ENCODE measurements around the gene CA11.
A peak's percentile ranks its signal among the peaks of the same experiment; 100 is the strongest.

Gene CA11

GRCh38 chr19:48628486-48629296, 17.3 kb downstream of the CA11 start:
- DNase-seq (ENCODE audit: low spot score), result no peak

GRCh38 chr19:48627865-48628314, 18.1 kb downstream of the CA11 start:
- DNase-seq (ENCODE audit: low spot score), result no peak

- DNase-seq (ENCODE audit: low spot score), result no peak
Observed at GRCh38 chr19:48627201-48627864, 18.7 kb downstream of the CA11 start.

GRCh38 chr19:48625891-48626327, 20.1 kb downstream of the CA11 start:
- no peak for DNase-seq (ENCODE audit: low spot score)

GRCh38 chr19:48624791-48625723, 20.9 kb downstream of the CA11 start:
- no peak for DNase-seq (ENCODE audit: low spot score)

GRCh38 chr19:48624067-48624594, 21.9 kb downstream of the CA11 start:
- peak; percentile 99 for DNase-seq (ENCODE audit: low spot score)

GRCh38 chr19:48623556-48624066, 22.4 kb downstream of the CA11 start:
- DNase-seq (ENCODE audit: low spot score), result no peak

- no peak for DNase-seq (ENCODE audit: low spot score)
Observed at GRCh38 chr19:48619692-48620585, 26.0 kb downstream of the CA11 start.

GRCh38 chr19:48618916-48619691, 26.9 kb downstream of the CA11 start, which contains the start of the genes RPL18 and SPHK2:
TSS of gene RPL18 (minus strand) at chr19:48619178. CDS start at chr19:48619143, 35 bp downstream.
TSS of gene SPHK2 (plus strand) at chr19:48619506. CDS start at chr19:48620515, 1,009 bp downstream.
- peak; percentile 100 for DNase-seq (ENCODE audit: low spot score)

- DNase-seq (ENCODE audit: low spot score), result no peak
Observed at GRCh38 chr19:48618278-48618915, 27.6 kb downstream of the CA11 start.

- DNase-seq (ENCODE audit: low spot score), result no peak
Observed at GRCh38 chr19:48617146-48617937, 28.6 kb downstream of the CA11 start.

- no peak for DNase-seq (ENCODE audit: low spot score)
Observed at GRCh38 chr19:48616491-48617056, 29.4 kb downstream of the CA11 start.

GRCh38 chr19:48616041-48616436, 29.9 kb downstream of the CA11 start:
- DNase-seq (ENCODE audit: low spot score), result no peak

GRCh38 chr19:48615231-48616040, 30.6 kb downstream of the CA11 start:
- no peak for DNase-seq (ENCODE audit: low spot score)

- no peak for DNase-seq (ENCODE audit: low spot score)
Observed at GRCh38 chr19:48614436-48615230, 31.4 kb downstream of the CA11 start, which contains the start of gene FAM83E. TSS of gene FAM83E (minus strand) at chr19:48615076. CDS start at chr19:48613372, 1,704 bp downstream.

- DNase-seq (ENCODE audit: low spot score), result no peak
Observed at GRCh38 chr19:48613852-48614435, 32.0 kb downstream of the CA11 start.
